Measurements from ENCODE around the gene NDUFB4.
A peak's percentile ranks its signal among the peaks of the same experiment; 100 is the strongest.
"Not testable (repeated sequence)": the region's sequence is repeated elsewhere in the genome, so short reads cannot be mapped to it uniquely, and the experiment has no call there.

The NDUFB4 gene

DNA sequence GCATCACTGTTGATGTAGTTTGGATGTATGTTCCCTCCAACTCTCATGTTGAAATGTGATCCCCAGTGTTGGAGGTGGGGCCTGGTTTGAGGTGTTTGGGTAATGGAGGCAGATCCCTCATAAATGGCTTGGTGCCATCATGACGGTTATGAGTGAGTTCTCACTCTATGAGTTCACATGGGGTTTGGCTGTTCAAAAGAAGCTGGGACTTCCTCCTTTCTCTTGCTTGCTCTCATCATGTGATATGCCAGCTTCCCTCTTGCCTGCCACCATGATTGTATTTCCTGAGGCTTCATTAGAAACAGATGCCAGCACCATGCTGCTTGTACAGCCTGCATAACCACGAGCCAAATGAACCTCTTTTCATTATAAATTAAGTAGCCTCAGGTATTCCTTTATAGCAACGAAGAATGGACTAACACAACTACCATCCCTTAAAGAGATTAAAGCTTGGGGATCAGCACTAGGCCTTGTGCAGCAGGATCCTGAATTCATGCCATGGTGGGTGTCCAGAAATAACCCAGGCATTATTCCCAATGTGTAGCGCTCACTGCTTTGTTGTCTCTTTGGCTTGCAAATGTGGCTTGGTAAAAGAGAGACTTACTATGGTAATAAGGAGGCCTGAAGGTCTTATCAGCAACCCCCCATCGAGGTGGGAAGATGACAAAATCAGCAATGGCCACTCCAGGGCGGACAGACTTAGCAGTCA lies 41.9 kb downstream of the NDUFB4 start:
- Histone ChIP-seq H3K4me1 (ENCODE audit: control insufficient read depth, low read depth, low read length) (no peaks in the 10 kb centered on the region), H3K79me2 (ENCODE audit: control insufficient read depth, insufficient read depth, low read length) (no peaks in the 10 kb centered on the region), H3K79me1 (ENCODE audit: low read length) (no peaks in the 10 kb centered on the region), H3K27ac (ENCODE audit: low read depth, low read length) (no peak overlapping the region), H3K36me3 (ENCODE audit: control insufficient read depth, insufficient read depth, low read length) (no peaks in the 10 kb centered on the region), H3K23ac (ENCODE audit: low read length) (no peak overlapping the region), H3K4ac (ENCODE audit: low read depth, low read length) (no peak overlapping the region), H3K4me2 (ENCODE audit: low read length) (no peak overlapping the region), H3K18ac (ENCODE audit: low read length) (no peak overlapping the region), H3K56ac (ENCODE audit: low read length) (no peak overlapping the region), H4K5ac (ENCODE audit: low read length) (no peak overlapping the region), H3K27me3 (ENCODE audit: insufficient read depth, low read length, poor library complexity) (no peaks in the 10 kb centered on the region), H3K4me3 (ENCODE audit: low read length) (no peak overlapping the region), H4K8ac (ENCODE audit: low read depth, low read length) (no peak overlapping the region), H2BK120ac (ENCODE audit: low read depth, low read length) (no peak overlapping the region), H3K9ac (ENCODE audit: low read length) (no peak overlapping the region), H2BK5ac (ENCODE audit: low read length) (no peak overlapping the region), H2AK5ac (ENCODE audit: low read length) (no peak overlapping the region), H2BK15ac (replicated peaks; ENCODE audit: low read depth) (no peak overlapping the region)
- peak; percentile 40 for DNase-seq
- WGBS (ENCODE audit: extremely low coverage, insufficient coverage, low lambda C conversion rate): no CpG with 5 or more reads among the region's 6 CpGs

DNA sequence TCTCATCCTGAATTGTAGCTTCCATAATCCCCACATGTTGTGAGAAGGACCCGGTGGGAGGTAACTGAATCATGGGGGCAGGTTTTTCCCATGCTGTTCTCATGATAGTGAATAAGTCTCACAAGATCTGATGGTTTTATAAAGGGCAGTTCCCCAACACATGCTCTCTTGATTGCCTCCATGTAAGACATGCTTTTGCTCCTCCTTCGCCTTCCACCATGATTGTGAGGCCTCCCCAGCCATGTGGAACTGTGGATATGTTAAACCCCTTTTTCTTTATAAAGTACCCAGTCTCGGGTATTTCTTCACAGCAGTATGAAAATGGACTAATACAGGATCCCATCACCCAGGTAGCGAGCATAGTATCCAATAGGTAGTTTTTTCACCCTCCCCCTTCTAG lies 42.7 kb downstream of the NDUFB4 start:
- H3K4ac ChIP-seq (ENCODE audit: low read depth, low read length); H3K79me2 ChIP-seq (ENCODE audit: control insufficient read depth, insufficient read depth, low read length); H3K79me1 ChIP-seq (ENCODE audit: low read length); DNase-seq; H3K4me2 ChIP-seq (ENCODE audit: low read length); H3K27me3 ChIP-seq (ENCODE audit: insufficient read depth, low read length, poor library complexity); H2AK5ac ChIP-seq (ENCODE audit: low read length); H3K56ac ChIP-seq (ENCODE audit: low read length); H3K23ac ChIP-seq (ENCODE audit: low read length); H4K8ac ChIP-seq (ENCODE audit: low read depth, low read length); H3K4me1 ChIP-seq (ENCODE audit: control insufficient read depth, low read depth, low read length); H2BK120ac ChIP-seq (ENCODE audit: low read depth, low read length); H4K5ac ChIP-seq (ENCODE audit: low read length); H3K9ac ChIP-seq (ENCODE audit: low read length); H3K36me3 ChIP-seq (ENCODE audit: control insufficient read depth, insufficient read depth, low read length); H2BK15ac ChIP-seq (replicated peaks; ENCODE audit: low read depth); H2BK5ac ChIP-seq (ENCODE audit: low read length); H3K18ac ChIP-seq (ENCODE audit: low read length); H3K4me3 ChIP-seq (ENCODE audit: low read length); H3K27ac ChIP-seq (ENCODE audit: low read depth, low read length): not testable (repeated sequence)
- no CpG with 5 or more reads among the region's 4 CpGs for WGBS (ENCODE audit: extremely low coverage, insufficient coverage, low lambda C conversion rate)

DNA sequence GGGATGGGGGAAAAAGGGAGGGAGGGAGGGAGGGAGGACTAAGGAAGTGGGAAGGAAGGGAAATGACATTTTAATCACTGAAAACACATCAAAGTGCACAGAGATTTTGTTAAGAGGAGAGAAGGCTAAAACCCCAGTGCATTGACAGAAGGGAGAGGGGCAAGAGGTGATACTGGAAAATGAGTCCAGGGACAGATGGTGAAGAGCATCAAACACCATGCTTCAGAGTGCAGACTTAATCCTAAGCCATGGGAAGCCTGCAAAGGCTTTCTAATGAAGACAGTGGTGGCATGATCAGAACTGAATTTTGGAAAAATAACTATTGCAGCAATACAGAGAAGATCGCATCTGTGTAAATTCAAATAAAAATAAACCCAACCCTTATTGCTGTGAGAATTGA lies 44.1 kb downstream of the NDUFB4 start:
- Histone ChIP-seq H4K5ac (ENCODE audit: low read length) (no peak overlapping the region), H3K4me2 (ENCODE audit: low read length) (no peak overlapping the region), H3K4me1 (ENCODE audit: control insufficient read depth, low read depth, low read length) (peaks cover 5% of the 10 kb centered on the region), H2BK5ac (ENCODE audit: low read length) (no peak overlapping the region), H3K9ac (ENCODE audit: low read length) (no peak overlapping the region), H3K18ac (ENCODE audit: low read length) (no peak overlapping the region), H3K79me1 (ENCODE audit: low read length) (no peaks in the 10 kb centered on the region), H2BK120ac (ENCODE audit: low read depth, low read length) (no peak overlapping the region), H3K27ac (ENCODE audit: low read depth, low read length) (no peak overlapping the region), H3K23ac (ENCODE audit: low read length) (no peak overlapping the region), H2BK15ac (replicated peaks; ENCODE audit: low read depth) (no peak overlapping the region), H3K56ac (ENCODE audit: low read length) (no peak overlapping the region), H3K79me2 (ENCODE audit: control insufficient read depth, insufficient read depth, low read length) (no peaks in the 10 kb centered on the region), H4K8ac (ENCODE audit: low read depth, low read length) (no peak overlapping the region), H3K36me3 (ENCODE audit: control insufficient read depth, insufficient read depth, low read length) (no peaks in the 10 kb centered on the region), H3K27me3 (ENCODE audit: insufficient read depth, low read length, poor library complexity) (no peaks in the 10 kb centered on the region), H3K4me3 (ENCODE audit: low read length) (no peak overlapping the region), H3K4ac (ENCODE audit: low read depth, low read length) (no peak overlapping the region), H2AK5ac (ENCODE audit: low read length) (no peak overlapping the region)
- no peak for DNase-seq
- no CpG with 5 or more reads among the region's 1 CpG for WGBS (ENCODE audit: extremely low coverage, insufficient coverage, low lambda C conversion rate)

DNA sequence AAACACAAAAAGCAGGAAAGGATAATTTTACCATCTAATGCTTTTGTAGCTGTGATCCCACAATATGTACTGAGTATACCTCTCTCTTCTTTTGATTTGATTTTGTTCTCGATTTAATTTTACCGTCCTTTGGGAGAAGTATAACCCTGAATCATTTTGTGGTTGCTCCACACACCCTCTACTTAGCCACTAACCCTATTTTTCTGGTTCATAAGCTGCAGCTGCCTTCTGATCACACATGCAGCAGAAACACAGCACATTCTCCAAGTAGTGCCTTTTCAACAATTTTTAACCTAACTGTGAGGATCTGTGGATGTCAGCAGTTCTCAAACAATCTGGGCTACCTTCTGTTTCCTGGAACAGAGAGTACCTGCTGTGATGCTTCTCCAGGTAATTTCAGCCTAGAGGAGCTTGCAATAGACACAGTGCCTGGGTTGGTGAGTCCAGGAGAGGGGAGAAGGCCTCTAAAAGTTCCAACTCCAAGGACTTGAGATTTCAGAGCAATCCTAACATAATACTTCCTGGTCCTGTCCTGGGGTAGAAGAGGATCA lies 45.6 kb downstream of the NDUFB4 start:
- Histone ChIP-seq H3K18ac (ENCODE audit: low read length) (no peak overlapping the region), H2BK120ac (ENCODE audit: low read depth, low read length) (no peak overlapping the region), H3K23ac (ENCODE audit: low read length) (no peak overlapping the region), H3K27me3 (ENCODE audit: insufficient read depth, low read length, poor library complexity) (no peaks in the 10 kb centered on the region), H3K9ac (ENCODE audit: low read length) (no peak overlapping the region), H4K5ac (ENCODE audit: low read length) (no peak overlapping the region), H3K36me3 (ENCODE audit: control insufficient read depth, insufficient read depth, low read length) (no peaks in the 10 kb centered on the region), H3K56ac (ENCODE audit: low read length) (no peak overlapping the region), H3K4me1 (ENCODE audit: control insufficient read depth, low read depth, low read length) (peaks cover 6% of the 10 kb centered on the region), H4K8ac (ENCODE audit: low read depth, low read length) (no peak overlapping the region), H2AK5ac (ENCODE audit: low read length) (no peak overlapping the region), H2BK5ac (ENCODE audit: low read length) (no peak overlapping the region), H3K79me2 (ENCODE audit: control insufficient read depth, insufficient read depth, low read length) (no peaks in the 10 kb centered on the region), H2BK15ac (replicated peaks; ENCODE audit: low read depth) (no peak overlapping the region), H3K4me3 (ENCODE audit: low read length) (no peak overlapping the region), H3K27ac (ENCODE audit: low read depth, low read length) (no peak overlapping the region), H3K79me1 (ENCODE audit: low read length) (no peaks in the 10 kb centered on the region), H3K4me2 (ENCODE audit: low read length) (no peak overlapping the region), H3K4ac (ENCODE audit: low read depth, low read length) (no peak overlapping the region)
- WGBS (ENCODE audit: extremely low coverage, insufficient coverage, low lambda C conversion rate): no CpG with 5 or more reads among the region's 2 CpGs
- DNase-seq: no peak

DNA sequence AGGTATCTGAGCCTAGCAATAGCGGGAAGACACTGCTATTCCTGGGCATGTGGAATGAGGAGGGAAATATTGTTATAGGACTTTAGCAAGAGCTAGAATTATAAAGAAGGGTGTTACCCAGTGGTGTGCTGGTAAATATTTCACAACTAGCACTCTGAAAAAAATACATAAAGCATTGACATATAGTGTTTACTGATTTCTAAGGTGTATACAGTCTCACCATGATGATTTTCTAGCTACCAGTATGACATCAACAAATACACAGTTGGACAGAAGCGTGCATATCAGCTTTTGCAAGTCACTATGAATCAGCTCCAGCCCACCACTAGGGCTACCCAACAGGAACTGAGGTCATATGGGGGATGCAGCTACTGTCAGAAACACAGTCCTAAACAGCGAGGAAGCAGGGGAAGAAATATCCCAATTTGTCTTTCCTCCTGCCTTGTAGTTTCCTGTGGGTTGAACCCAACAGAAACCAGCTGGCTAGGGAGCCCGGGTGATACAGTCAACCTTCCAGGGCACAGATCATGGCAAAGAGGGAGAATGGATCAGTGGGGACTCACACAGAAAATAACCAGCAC lies 46.3 kb downstream of the NDUFB4 start:
- H3K4me3 ChIP-seq (ENCODE audit: low read length): no peak overlapping the region
- no peak overlapping the region for H2BK120ac ChIP-seq (ENCODE audit: low read depth, low read length)
- H3K18ac ChIP-seq (ENCODE audit: low read length): no peak overlapping the region
- H3K27me3 ChIP-seq (ENCODE audit: insufficient read depth, low read length, poor library complexity): no peaks in the 10 kb centered on the region
- H4K5ac ChIP-seq (ENCODE audit: low read length): no peak overlapping the region
- H3K27ac ChIP-seq (ENCODE audit: low read depth, low read length): no peak overlapping the region
- no peak overlapping the region for H2BK5ac ChIP-seq (ENCODE audit: low read length)
- no peak overlapping the region for H3K4me2 ChIP-seq (ENCODE audit: low read length)
- H3K56ac ChIP-seq (ENCODE audit: low read length): no peak overlapping the region
- peak; percentile 13 for DNase-seq
- H3K23ac ChIP-seq (ENCODE audit: low read length): no peak overlapping the region
- H3K79me1 ChIP-seq (ENCODE audit: low read length): no peaks in the 10 kb centered on the region
- no peak overlapping the region for H3K9ac ChIP-seq (ENCODE audit: low read length)
- no peaks in the 10 kb centered on the region for H3K79me2 ChIP-seq (ENCODE audit: control insufficient read depth, insufficient read depth, low read length)
- H2BK15ac ChIP-seq (replicated peaks; ENCODE audit: low read depth): no peak overlapping the region
- no peak overlapping the region for H4K8ac ChIP-seq (ENCODE audit: low read depth, low read length)
- no CpG with 5 or more reads among the region's 4 CpGs for WGBS (ENCODE audit: extremely low coverage, insufficient coverage, low lambda C conversion rate)
- H3K4ac ChIP-seq (ENCODE audit: low read depth, low read length): no peak overlapping the region
- no peaks in the 10 kb centered on the region for H3K36me3 ChIP-seq (ENCODE audit: control insufficient read depth, insufficient read depth, low read length)
- H3K4me1 ChIP-seq (ENCODE audit: control insufficient read depth, low read depth, low read length): peaks cover 6% of the 10 kb centered on the region
- no peak overlapping the region for H2AK5ac ChIP-seq (ENCODE audit: low read length)

Data from mesendoderm (in vitro differentiated cells).